RKO (cell line): ENCODE data around the gene PELI2.

Experiments
- DNase-seq: peaks from one replicate; pipeline ENCODE4 v3.0.0-alpha.2; 2016; ENCODE audit warnings: low spot score

PELI2 gene

GRCh38 chr14:56207626-56208292 is 89.5 kb downstream of the PELI2 start:
- DNase-seq: peak; percentile 15

GRCh38 chr14:56208520-56208919 is 90.3 kb downstream of the PELI2 start:
- DNase-seq: no peak

DNA sequence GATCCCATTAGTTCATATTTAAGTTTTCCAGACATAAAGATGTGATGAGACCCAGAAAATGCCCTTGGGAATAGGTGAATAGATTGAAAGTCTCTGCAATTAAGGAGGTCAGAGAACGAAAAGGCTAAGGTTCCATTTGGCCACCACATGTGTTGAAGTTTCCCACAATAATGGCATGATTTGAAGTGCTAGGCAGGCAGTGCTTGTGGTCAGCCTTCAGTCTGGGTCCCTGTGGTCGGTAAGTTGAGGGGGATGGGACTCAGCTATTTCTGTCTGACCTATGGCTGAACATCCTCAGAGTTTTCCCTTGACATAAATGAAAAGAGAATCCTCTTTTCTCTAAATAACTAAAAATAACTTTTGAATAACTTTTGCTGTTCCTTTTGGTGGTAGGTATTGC is 92.4 kb downstream of the PELI2 start:
- DNase-seq: no peak

GRCh38 chr14:56211084-56211483 is 92.9 kb downstream of the PELI2 start:
- DNase-seq: no peak

- no peak for DNase-seq
Measured at GRCh38 chr14:56211844-56212243, 93.6 kb downstream of the PELI2 start.

GRCh38 chr14:56212521-56212920 is 94.3 kb downstream of the PELI2 start:
- DNase-seq: no peak

GRCh38 chr14:56213306-56213705 is 95.1 kb downstream of the PELI2 start:
- no peak for DNase-seq

DNA sequence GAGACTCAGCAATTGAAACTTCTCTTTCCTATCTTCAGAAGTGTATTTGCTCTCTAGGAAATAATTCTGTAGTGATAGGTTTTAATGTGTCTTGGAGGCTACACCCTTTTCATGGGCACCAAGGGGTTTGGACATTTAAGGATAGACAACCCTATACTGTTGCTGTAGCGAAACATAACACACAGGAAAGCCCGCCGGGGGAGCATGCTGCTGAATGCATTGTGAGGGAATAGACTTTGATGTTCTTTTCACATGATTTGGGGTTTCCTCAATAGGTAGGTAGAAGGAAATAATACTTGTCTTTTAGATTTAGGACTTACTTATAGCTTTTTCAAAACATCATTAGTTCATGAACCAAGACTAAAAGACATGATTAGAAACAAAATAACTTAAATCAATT is 97.0 kb downstream of the PELI2 start:
- no peak for DNase-seq

GRCh38 chr14:56216626-56217379 is 98.6 kb downstream of the PELI2 start:
- no peak for DNase-seq

GRCh38 chr14:56217380-56218045 is 99.3 kb downstream of the PELI2 start:
- DNase-seq: no peak

DNA sequence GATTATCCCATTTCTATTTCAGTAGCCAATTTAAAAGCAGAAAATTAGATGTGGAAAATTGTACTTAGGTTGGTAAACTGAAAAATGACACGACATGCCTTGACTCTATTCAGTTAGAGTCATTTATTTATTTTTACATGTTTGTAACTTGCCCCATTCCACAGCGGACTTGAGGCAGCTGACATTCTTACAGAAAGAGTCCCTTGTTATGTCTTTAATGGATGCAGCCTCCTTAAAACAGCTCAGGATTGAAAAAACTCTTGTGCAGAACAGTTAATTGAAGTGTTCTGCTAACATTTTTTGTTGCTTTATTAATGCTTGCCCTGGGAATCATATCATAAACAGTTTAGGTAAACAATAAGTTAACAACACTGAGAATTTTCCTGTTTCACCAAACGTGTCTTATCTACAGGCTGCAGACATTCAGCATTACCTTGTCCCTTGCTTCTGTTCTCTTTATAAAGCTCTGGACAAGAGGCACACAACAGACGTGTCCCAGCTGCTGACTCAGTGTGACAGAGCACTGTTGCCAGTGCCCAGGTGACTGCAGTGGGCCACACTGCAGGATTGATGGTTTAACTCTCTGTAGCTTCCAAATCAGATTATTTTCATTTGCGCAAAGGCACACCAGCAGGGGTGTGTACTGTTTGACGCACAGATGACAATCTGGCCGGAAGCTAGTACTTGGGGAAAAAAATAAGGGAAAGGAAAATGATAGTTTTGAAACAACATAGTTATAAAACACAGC is 101.6 kb downstream of the PELI2 start:
- no peak for DNase-seq

DNA sequence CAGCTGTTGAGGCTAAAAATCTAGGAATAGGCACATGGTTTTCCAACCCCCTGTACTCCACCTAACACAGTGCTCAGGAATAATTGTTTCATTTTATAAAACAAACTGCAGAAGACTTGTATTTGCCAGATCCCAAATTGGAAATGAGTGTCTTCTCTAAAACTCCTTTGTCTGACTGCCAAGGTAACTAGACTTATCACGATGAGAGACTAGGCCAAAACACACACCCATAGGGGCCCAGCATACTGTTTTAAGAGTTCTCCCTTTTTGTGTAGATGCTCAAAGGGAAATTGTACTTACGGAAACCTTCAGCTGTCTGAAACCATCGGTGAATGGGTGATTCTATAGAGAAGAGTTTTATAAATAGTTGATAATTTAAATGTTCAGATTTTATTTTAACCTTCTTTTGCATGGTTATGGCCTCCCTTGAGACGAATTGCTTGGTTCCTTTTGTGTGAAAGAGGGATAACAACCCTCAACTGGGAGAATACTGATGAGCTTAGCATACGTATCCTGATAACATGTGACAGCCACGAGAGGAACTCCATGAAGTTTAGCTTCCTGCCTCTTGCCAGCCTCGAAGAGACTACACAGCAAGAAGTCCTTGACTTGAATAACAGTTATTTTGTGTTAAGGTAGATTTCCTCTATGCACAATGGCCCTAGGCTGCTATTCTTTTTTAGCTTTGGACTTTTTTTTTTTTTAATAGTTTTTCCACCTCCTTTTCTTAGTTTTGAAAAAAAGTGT is 103.3 kb downstream of the PELI2 start:
- no peak for DNase-seq

DNA sequence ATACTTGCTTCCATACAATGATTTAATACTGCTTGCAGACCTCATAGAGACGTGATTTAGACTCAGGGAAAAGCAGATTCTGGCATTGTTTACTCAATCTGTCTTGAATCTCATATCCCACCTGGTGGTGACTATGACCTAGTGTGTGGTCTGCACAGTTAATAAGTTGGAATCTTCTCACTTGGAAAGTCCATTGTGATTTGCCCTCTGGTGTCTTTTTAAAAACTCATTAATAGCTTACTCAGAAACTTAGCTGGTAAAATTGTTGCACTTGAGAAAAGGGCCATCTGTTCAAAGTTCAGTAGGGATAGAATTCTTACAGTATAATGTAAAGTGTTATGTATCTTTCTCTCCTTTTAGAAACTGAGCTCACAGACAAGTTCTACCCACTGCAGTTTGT is 106.0 kb downstream of the PELI2 start:
- DNase-seq: no peak

- DNase-seq: no peak
Measured at GRCh38 chr14:56224691-56225681, 106.8 kb downstream of the PELI2 start.

GRCh38 chr14:56235388-56235787 is 117.2 kb downstream of the PELI2 start:
- DNase-seq: no peak

DNA sequence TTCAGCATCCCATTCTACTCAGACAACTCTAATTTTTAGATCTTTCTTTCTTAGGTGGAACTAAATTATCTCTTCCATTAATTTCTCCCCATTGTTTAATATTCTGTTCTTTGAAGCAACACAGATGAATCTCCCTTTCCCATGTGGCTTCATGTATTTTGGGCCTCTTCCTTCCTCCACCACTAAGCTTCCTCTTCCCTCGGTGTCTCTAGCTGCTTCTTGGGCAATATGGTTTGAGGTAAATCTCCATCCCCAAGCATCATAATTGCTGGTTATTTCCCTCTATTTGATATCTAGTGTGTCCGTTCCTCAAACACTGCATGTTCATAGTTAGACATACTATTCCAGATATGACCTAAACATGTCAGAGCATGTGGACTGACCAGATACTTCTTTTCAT is 119.2 kb downstream of the PELI2 start:
- no peak for DNase-seq

DNA sequence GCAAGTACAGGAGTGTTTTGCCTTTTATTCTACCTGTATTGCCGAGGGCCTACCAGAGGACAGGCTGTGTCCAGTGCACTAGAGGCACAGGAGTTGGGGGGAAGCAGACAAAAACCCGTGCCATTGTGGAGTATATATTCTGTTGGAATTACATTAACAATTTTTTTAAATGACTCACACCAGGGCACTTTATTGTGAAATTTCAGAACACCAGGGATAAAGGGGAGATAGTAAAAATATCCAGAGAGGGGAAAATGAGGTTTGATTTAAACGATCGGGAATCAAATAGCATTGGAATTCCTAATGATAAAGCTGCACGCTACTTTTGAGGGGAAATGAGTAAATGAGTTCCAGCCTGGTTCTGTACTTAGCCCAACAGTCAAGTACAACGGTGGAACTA is 123.2 kb downstream of the PELI2 start:
- DNase-seq: no peak

GRCh38 chr14:56243110-56243509 is 124.9 kb downstream of the PELI2 start:
- DNase-seq: no peak

- DNase-seq: no peak
Measured at GRCh38 chr14:56244138-56244789, 126.1 kb downstream of the PELI2 start.
